Gastrocnemius medialis (tissue), 4 donors: ENCODE data around the gene NPAS3. TPM values are rescaled to one million over a fixed set of nuclear protein-coding genes. Genes with fewer than 3 reads are reported as not detected.

ENCODE experiments used
- ATAC-seq, 2 donors: fragments of 150-250 bp; one replicate each; pipeline ENCODE4 v1.9.1; 2016
- DNase-seq, 2 donors: peaks; one replicate each; pipeline ENCODE4 v3.0.0-alpha.2; 2019
- H3K27ac ChIP-seq, 4 donors: fragments of 200-600 bp; sonication (generic); 1 replicate in 1 of 4; 2 replicates in 3 of 4; pipeline ENCODE4 v1.5.1; 2016 to 2018; ENCODE audit warnings: mild to moderate bottlenecking in 2 of 4, moderate library complexity in 1 of 4
- H3K27me3 ChIP-seq, 3 donors: fragments of 200-600 bp; sonication (generic) in 2 of 3; 1 replicate in 1 of 3; 2 replicates in 2 of 3; pipeline versions ENCODE4 v1.5.1 to v1.6.0; 2016 to 2019; ENCODE audit warnings: mild to moderate bottlenecking in 1 of 3, moderate library complexity in 1 of 3
- H3K36me3 ChIP-seq, 2 donors: fragments of 200-600 bp; sonication (generic) in 1 of 2; one replicate each; pipeline ENCODE4 v1.5.1; 2017 to 2018
- H3K4me1 ChIP-seq, 2 donors: fragments of 200-600 bp; sonication (generic) in 1 of 2; one replicate each; pipeline ENCODE4 v1.5.1; 2016 to 2017; ENCODE audit warnings: mild to moderate bottlenecking in 2 of 2
- H3K4me3 ChIP-seq, 4 donors: fragments of 200-600 bp; sonication (generic) in 3 of 4; 1 replicate in 1 of 4; 2 replicates in 3 of 4; pipeline ENCODE4 v1.5.1; 2016 to 2019; ENCODE audit warnings: mild to moderate bottlenecking in 2 of 4
- H3K9me3 ChIP-seq, 3 donors: fragments of 200-600 bp; sonication (generic) in 2 of 3; 1 replicate in 1 of 3; 2 replicates in 2 of 3; pipeline ENCODE4 v1.5.1; 2016 to 2019
- CTCF ChIP-seq, 5 experiments: fragments of 450-650 bp in 3 of 5; fragments of 200-600 bp in 2 of 5; sonication (generic) in 2 of 5; IDR thresholded peaks in 4 of 5; conservative IDR thresholded peaks in 1 of 5; 1 replicate in 4 of 5; 2 replicates in 1 of 5; pipeline ENCODE4 v1.5.1; 2016 to 2019; ENCODE audit warnings: antibody characterized with exemption in 5 of 5, mild to moderate bottlenecking in 3 of 5, moderate library complexity in 3 of 5
- POLR2A ChIP-seq, 2 donors: fragments of 450-650 bp; IDR thresholded peaks; one replicate each; pipeline ENCODE4 v1.6.1; 2017; ENCODE audit warnings: antibody characterized with exemption in 2 of 2, mild to moderate bottlenecking in 2 of 2, moderate library complexity in 2 of 2
- in situ Hi-C, 4 donors: fragments of 200-750 bp; cut with MboI; loops; one replicate each; pipeline versions ENCODE4 v1.15.0 to v1.8.0; 2017; ENCODE audit warnings: low sequenced_read_pairs in 4 of 4
- intact Hi-C: fragments of 100-400 bp; cut with DNase I; formaldehyde crosslinking; loops from one replicate; pipeline ENCODE4 v1.15.1; 2023; ENCODE audit warnings: low total_unique reads
- total RNA-seq, 4 donors: library from RNA; depleted of rRNA; stranded (reverse); fragments of >200 nt; gene quantifications; one replicate each; pipeline versions ENCODE4 v1.1.0 to v1.2.3, GENCODE V29; 2016

Gene NPAS3
- total RNA-seq, 4 donors from 2014 or later: 0.82 to 1.00 TPM; not detected in 2

DNA sequence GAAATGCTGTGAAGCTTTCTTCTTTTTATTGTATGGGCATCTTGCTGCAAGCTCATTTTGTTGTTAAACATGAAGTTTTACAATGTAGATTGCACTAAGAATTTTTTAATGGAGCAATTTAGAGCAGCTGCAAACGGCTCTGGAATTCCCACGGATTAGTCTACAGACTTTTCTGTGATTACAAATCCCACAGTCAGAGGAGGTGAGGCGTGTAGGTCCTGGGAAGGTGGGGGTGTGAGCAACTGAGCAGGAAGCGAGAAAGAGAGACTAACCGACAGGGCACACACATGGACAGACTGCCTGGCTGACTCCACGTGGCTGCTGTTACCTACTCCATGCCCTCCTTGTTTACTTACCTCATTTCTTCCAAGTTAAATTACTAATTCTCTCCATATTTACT lies 348.5 kb downstream of the NPAS3 start:
- Histone ChIP-seq H3K27ac (no peak overlapping the region), H3K4me3 (no peak overlapping the region), H3K27me3 (no peaks in the 10 kb centered on the region), H3K9me3 (no peaks in the 10 kb centered on the region), H3K4me1 (no peaks in the 10 kb centered on the region), H3K36me3 (no peaks in the 10 kb centered on the region)
- in situ Hi-C loops: no loop called here
- intact Hi-C loops: no loop called here
- ATAC-seq (no peak), DNase-seq (no peak)
- TF ChIP-seq CTCF (IDR thresholded peaks at IDR 0.05 in 4 of 5, conservative IDR thresholded peaks at IDR 0.05 in 1 of 5): no peak
- TF ChIP-seq POLR2A (IDR thresholded peaks at IDR 0.05): no peak

GRCh38 chr14:33290641-33291040 lies 352.0 kb downstream of the NPAS3 start:
- TF ChIP-seq CTCF (IDR thresholded peaks at IDR 0.05 in 4 of 5, conservative IDR thresholded peaks at IDR 0.05 in 1 of 5) (no peak), POLR2A (IDR thresholded peaks at IDR 0.05) (no peak)
- no peak overlapping the region for H3K4me3 ChIP-seq
- DNase-seq (no peak), ATAC-seq (no peak)
- H3K27me3 ChIP-seq: no peaks in the 10 kb centered on the region
- in situ Hi-C loops: no loop called here
- no peaks in the 10 kb centered on the region for H3K9me3 ChIP-seq
- H3K4me1 ChIP-seq: no peaks in the 10 kb centered on the region
- H3K27ac ChIP-seq: no peak overlapping the region
- intact Hi-C loops: no loop called here
- H3K36me3 ChIP-seq: no peaks in the 10 kb centered on the region

GRCh38 chr14:33291529-33292104 lies 352.9 kb downstream of the NPAS3 start:
- no peaks in the 10 kb centered on the region for H3K4me1 ChIP-seq
- ATAC-seq (no peak), DNase-seq (no peak)
- H3K27ac ChIP-seq: no peak overlapping the region
- no peaks in the 10 kb centered on the region for H3K27me3 ChIP-seq
- no peak overlapping the region for H3K4me3 ChIP-seq
- intact Hi-C loops (no loop called here), in situ Hi-C loops (no loop called here)
- no peaks in the 10 kb centered on the region for H3K9me3 ChIP-seq
- TF ChIP-seq POLR2A (IDR thresholded peaks at IDR 0.05) (no peak), CTCF (IDR thresholded peaks at IDR 0.05 in 4 of 5, conservative IDR thresholded peaks at IDR 0.05 in 1 of 5) (no peak)
- H3K36me3 ChIP-seq: no peaks in the 10 kb centered on the region

DNA sequence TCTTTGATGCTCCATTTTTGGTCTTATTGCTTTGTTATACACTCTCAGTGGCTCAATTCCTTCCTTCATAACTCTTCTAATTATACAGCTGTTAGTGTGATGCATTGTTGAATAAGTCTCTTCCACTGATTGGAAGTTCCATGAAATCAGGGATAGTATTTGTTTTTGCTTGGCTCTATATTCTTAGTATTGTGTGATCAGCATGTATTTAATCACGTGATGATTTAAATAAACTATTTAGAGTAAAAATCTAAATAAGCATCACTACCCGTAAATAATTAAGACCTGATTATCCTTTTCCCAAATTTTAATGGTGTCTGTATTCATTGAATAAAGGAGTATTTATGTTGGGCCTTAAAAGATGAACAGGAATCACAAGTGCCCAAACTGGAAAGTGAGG lies 355.7 kb downstream of the NPAS3 start:
- TF ChIP-seq POLR2A (IDR thresholded peaks at IDR 0.05) (no peak), CTCF (IDR thresholded peaks at IDR 0.05 in 4 of 5, conservative IDR thresholded peaks at IDR 0.05 in 1 of 5) (no peak)
- H3K4me3 ChIP-seq: no peak overlapping the region
- ATAC-seq (no peak), DNase-seq (no peak)
- no peaks in the 10 kb centered on the region for H3K4me1 ChIP-seq
- no peaks in the 10 kb centered on the region for H3K36me3 ChIP-seq
- H3K27ac ChIP-seq: no peak overlapping the region
- intact Hi-C loops: no loop called here
- in situ Hi-C loops: no loop called here
- no peaks in the 10 kb centered on the region for H3K27me3 ChIP-seq
- H3K9me3 ChIP-seq: no peaks in the 10 kb centered on the region

DNA sequence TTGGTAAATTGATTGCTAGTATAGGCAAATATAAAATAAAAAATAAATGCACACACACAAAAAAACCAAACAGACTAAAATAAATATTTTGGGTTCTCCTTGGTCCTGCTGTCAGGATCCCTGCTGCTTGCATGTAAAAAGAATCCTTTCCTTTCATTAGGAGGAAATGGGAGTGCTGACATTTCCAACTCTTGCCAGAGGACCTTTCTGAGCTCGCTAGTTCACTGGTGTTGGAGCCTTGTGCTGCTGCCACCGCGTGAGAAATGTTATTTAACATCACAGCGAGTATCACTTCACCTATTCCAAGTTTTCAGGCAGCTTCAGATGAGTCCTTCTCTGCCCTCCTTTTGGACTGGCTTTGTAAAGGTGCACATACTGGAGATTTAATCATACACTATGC lies 358.9 kb downstream of the NPAS3 start:
- in situ Hi-C loops: no loop called here
- ATAC-seq: no peak
- H3K4me3 ChIP-seq: no peak overlapping the region

More for the DNA sequence above, 358.9 kb downstream of the NPAS3 start:
- H3K9me3 ChIP-seq: no peaks in the 10 kb centered on the region
- H3K4me1 ChIP-seq: no peaks in the 10 kb centered on the region
- no peak overlapping the region for H3K27ac ChIP-seq
- H3K36me3 ChIP-seq: no peaks in the 10 kb centered on the region
- no peaks in the 10 kb centered on the region for H3K27me3 ChIP-seq
- TF ChIP-seq POLR2A (IDR thresholded peaks at IDR 0.05) (no peak), CTCF (IDR thresholded peaks at IDR 0.05 in 4 of 5, conservative IDR thresholded peaks at IDR 0.05 in 1 of 5) (no peak)
- DNase-seq: no peak
- intact Hi-C loops: no loop called here
